Measurements from ENCODE around the gene CEBPA. TPM values are rescaled to one million over a fixed set of nuclear protein-coding genes. Genes with fewer than 3 reads are reported as not detected.

The CEBPA gene
- total and polyA plus RNA-seq, 10 of the 15 experiments (the other 5 are each of a cell fraction or from before 2014, with no cell fraction given) = 0.04 to 0.36 (median 0.13) TPM; not detected in 4

GRCh38 chr19:33261511-33262189 lies 40.7 kb downstream of the CEBPA start:
- no peak for FAIRE-seq
- in situ Hi-C loops (cut with MboI) (no loop called here), intact Hi-C loops (cut with micrococcal nuclease; ENCODE audit: unreplicated experiment) (no loop called here)
- Histone ChIP-seq H3K4me1 (ENCODE audit: control insufficient read depth, insufficient read depth, low read length) (peaks cover 3% of the 10 kb centered on the region), H4K20me1 (ENCODE audit: control insufficient read depth, insufficient read depth) (no peaks in the 10 kb centered on the region), H3K4me3 (no peak overlapping the region), H3K9ac (ENCODE audit: control insufficient read depth, insufficient read depth, low read length) (no peak overlapping the region), H3K36me3 (ENCODE audit: control insufficient read depth in 2 of 2, insufficient read depth in 2 of 2, low read length in 1 of 2) (no peaks in the 10 kb centered on the region), H3K27ac (ENCODE audit: control insufficient read depth, insufficient read depth) (no peak overlapping the region), H3K27me3 (replicated peaks in 1 of 2; ENCODE audit: control insufficient read depth in 2 of 2, insufficient read depth in 2 of 2, low read length in 1 of 2) (no peaks in the 10 kb centered on the region; a peak in 1 of 4 replicates), H2AFZ (ENCODE audit: control insufficient read depth, low read depth, low read length) (no peak overlapping the region), H3K79me2 (ENCODE audit: control insufficient read depth, insufficient read depth, low read length) (no peaks in the 10 kb centered on the region), H3K9me3 (replicated peaks; ENCODE audit: control insufficient read depth, insufficient read depth, low read length) (no peaks in the 10 kb centered on the region), H3K4me2 (ENCODE audit: control insufficient read depth, insufficient read depth) (no peak overlapping the region)
- ATAC-seq = peak; percentile 24; the same call in 2 of the 3 replicates
- no peak for DNase-seq (ENCODE audit: low read depth, low spot score)
- SMC1A ChIA-PET (ENCODE audit: uncharacterized antibody, unreplicated experiment) = no interaction called here
- POLR2A ChIA-PET = no interaction called here
- 48% methylated on average over 14 of the region's 14 CpGs for whole genome bisulfite sequencing (ENCODE audit: insufficient coverage, insufficient replicate concordance, low lambda C conversion rate, missing lambda C conversion rate)
- no peak for TF ChIP-seq SMARCA5 (IDR thresholded peaks at IDR 0.05)
- TF ChIP-seq BMI1 (IDR thresholded peaks at IDR 0.05; ENCODE audit: borderline replicate concordance) = no peak
- TF ChIP-seq MLLT1 (IDR thresholded peaks at IDR 0.05) = no peak
- no peak for TF ChIP-seq RCOR1 (conservative IDR thresholded peaks at IDR 0.05; ENCODE audit: low read depth, low read length)
- no peak for TF ChIP-seq USF1 (IDR thresholded peaks at IDR 0.05; ENCODE audit: borderline replicate concordance, extremely low read length, insufficient read depth, low read depth, low read length)
- no peak for TF ChIP-seq PAX8 (IDR thresholded peaks at IDR 0.05)
- TF ChIP-seq SIN3A (IDR thresholded peaks at IDR 0.05; ENCODE audit: low read depth, low read length) = no peak
- no peak for TF ChIP-seq KLF5 (IDR thresholded peaks at IDR 0.05; ENCODE audit: partially characterized antibody)
- no peak for TF ChIP-seq NKRF (conservative IDR thresholded peaks at IDR 0.05)
- TF ChIP-seq ASH2L (IDR thresholded peaks at IDR 0.05; ENCODE audit: borderline replicate concordance, low read depth) = no peak
- no peak for TF ChIP-seq CBFB (IDR thresholded peaks at IDR 0.05; ENCODE audit: low read depth)
- no peak for TF ChIP-seq YY1 (IDR thresholded peaks at IDR 0.05; ENCODE audit: low read depth, low read length)
- no peak for TF ChIP-seq CHD4 (IDR thresholded peaks at IDR 0.05)
- no peak for TF ChIP-seq E2F4 (IDR thresholded peaks at IDR 0.05; ENCODE audit: low read depth, low read length)
- TF ChIP-seq MEF2B (IDR thresholded peaks at IDR 0.05; ENCODE audit: partially characterized antibody, poor library complexity, severe bottlenecking) = no peak
- TF ChIP-seq CBX3 (IDR thresholded peaks at IDR 0.05; ENCODE audit: borderline replicate concordance, low read depth) = no peak
- TF ChIP-seq ZSCAN29 (IDR thresholded peaks at IDR 0.05) = no peak
- no peak for TF ChIP-seq RBBP5 (conservative IDR thresholded peaks at IDR 0.05)
- RAD21 ChIA-PET (ENCODE audit: unreplicated experiment) = no interaction called here
- no TSS peak for BruUV-seq (replicated peaks)
- CTCF ChIA-PET = interaction anchor here (1.0 kb wide), 1 partner anchor 25 kb away, joined by 3 read pairs; no protein-coding TSS in a partner anchor

Data from GM12878 (cell line).